NCI-H2196 (cell line): Measurements from ENCODE around the gene SLA2.
"Not testable (repeated sequence)": the region's sequence is repeated elsewhere in the genome, so short reads cannot be mapped to it uniquely, and the experiment has no call there.

Experiments used
- DNase-seq: peaks from one replicate; lab custom pipeline; 2025; ENCODE audit not compliant: unreplicated experiment; lab: John Stamatoyannopoulos, UW

SLA2 gene

DNA sequence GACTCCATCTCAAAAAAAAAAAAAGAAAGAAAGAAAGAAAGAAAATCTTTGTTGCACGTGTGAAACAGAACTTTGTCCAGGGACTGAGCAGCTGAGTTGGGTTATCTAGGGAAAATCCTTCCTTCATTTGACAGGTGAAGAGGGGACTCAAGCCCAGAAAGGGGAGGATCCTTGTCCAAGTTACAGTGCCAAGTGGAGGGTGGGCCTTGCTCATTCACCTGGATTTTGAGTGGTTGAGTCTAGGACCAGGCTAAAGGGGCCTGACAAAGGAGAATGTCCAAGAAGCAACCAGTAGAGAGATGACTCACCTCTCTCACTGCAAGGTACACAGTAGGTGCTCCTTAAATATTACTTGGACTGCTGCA, 69.9 kb downstream of the SLA2 start:
- DNase-seq, result no peak

DNA sequence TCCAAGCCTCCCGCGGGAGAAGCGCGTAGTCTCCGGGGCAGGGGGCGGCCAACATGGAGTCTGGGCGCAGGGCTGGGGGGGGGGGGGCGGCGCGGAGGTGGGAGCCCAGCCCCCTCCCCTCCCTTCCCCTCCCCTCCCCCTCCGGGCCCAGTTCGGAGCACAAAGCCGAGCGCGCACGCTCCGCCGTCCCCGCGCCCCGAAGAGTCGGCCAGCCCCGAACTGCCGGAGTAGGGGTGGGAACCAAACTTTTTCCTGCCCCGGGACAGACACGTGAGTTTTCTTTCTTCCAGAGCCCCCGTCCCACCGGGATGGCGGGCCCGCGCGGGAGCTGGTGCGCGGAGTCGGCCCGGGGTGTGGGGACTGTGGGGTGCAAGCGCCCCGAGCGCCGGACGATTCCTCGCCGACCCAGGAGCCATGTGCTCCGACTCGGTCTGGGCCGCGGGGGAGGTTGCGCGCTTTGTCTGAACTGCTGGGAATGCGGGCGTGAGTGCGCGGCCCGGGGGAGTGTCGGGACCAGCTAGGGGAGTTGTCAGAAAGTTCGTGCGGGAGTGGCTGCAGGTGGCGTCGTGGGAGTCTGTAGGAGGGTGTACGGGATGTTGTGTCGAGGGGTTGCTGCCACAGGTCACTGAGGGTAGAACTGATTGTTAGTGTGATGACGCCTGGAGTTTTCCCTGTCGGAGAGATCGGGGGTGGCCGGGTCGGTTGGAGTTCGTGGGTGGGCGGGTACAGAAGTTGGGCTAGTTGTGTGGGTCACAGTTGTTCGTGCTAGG, 71.4 kb downstream of the SLA2 start:
- no peak for DNase-seq

- no peak for DNase-seq
These were observed 72.1 kb downstream of the SLA2 start for GRCh38 chr20:36573798-36574365.

DNA sequence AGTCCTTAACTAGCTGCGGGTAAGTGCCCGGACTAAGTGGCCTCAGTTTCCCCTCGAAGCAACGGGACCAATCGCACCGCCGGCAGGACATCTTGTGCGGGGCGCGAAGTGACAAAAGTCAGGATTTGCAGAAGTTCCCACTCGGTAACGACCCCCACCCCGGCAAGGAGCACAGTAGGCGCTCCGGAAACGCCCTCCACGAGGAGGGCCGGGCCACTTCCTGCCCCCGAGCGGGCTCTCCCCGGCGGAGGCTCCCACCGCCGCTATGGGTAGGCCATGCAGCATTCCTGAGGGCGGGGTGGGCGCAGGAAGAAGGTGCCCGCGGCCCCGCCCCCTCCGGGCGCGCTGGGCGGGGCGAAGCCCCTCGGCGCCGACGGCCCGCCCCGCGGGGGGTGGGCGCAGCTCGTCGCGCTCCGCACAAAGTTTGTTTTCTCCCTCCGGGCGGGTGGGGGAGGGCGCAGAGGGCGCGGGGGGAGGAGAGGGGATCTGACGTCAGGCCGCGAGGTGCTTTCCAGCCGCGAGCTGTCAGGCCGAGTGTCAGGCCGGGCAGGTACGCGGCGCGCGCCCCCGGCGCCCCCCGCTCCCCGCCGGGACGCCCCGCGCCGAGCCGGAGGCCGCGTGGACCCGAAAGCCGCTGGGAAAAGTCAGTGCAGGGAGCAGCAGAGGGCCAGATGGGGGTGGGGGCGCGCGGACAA, 72.7 kb downstream of the SLA2 start, which contains the start of gene TGIF2:
TSS of gene TGIF2 (plus strand) at position 495 of the 695 bp plus-strand sequence. CDS start 5,178 bp downstream, outside the sequence.
- peak; percentile 16 for DNase-seq

DNA sequence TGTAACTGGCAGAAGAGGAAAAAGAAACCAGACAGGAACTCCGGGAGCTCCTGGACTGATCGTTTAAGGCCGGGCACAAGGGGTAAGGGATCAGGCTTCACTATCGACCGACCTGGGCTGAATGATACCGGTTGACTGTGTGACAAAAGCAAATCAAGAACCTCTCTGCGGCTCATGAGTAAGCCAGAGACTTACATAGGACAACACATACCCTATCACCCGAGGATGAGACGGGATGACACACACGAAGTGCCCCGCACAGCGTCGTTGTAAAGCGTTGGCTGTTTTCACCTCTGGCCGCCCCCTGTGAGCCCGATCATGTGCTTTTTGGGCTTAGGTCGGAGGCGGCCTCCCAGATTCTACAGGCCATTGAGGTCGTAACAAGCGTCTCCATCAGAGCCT, 73.3 kb downstream of the SLA2 start:
- DNase-seq, result no peak

DNA sequence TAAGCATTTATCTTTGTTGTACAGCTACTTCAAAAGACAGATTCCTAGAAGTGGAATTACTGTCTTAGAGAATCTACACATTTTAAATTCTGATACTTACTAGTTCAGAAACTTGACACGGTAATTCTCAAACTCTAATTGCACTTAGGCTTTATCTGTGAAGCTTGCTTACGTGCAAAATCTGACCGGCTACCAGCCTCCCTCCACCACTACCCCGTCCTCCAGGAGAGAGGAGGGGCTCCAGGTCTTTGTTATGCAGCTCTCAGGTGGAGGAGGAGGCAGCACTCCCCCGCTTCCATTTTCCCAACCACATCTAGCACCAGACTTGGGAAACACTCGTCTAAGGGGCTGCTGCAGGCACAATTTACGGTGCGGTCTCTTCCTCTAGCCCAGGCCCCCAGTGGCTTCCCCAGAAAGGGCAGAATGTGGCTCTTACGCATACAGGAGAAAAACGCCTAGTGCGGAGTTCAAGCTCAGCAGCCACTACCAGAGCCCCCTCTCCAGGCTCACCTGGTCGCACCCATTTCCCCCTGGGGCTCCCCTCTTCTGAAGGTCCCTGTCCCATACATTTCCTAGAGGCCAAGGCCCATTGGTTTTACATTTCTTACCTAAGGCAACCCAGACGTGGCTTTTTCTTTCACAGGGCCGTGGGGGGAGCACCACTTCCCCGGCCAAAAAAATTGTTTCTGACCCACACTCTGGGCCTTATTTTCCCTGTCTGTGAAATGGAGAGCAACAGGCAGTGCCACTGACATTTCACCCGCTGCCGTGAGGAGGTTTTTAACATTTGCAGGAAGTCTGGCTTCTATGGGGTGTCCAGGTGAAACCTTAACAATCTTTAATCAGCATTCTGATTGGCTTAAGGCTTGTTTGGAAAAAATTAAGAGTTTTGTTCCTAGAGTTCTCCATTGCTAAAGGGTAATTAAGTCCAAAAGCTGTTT, 74.2 kb downstream of the SLA2 start:
- DNase-seq, result no peak

- no peak for DNase-seq
These were observed 76.1 kb downstream of the SLA2 start for GRCh38 chr20:36569847-36570429.

DNA sequence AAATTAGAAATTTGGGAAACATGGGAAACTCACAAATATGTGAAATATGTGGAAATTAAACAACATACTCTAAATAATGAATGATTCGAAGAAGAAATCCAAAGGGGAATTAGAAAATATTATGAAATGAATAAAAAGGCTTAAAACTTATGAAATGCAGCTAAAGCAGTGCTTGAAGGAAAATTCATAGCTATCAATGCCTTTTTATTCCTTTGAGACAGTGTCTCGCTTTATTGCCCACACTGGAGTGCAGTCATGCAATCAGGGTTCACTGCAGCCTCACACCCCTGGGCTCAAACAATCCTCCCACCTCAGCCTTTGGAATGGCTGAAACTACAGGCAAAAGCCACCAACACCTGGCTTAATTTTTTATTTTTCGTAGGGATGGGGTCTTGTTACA, 80.5 kb downstream of the SLA2 start:
- no peak for DNase-seq

DNA sequence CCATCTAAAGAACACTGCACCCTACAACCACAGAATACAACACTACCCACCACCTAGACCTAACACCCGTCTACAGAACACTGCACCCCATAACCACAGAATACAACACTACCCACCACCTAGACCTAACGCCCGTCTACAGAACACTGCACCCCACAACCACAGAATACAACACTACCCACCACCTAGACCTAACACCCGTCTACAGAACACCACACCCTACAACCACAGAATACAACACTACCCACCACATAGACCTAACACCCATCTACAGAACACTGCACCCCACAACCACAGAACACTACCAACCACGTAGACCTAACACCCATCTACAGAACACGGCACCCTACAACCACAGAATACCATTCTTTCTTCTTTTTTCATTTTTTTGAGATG, 81.3 kb downstream of the SLA2 start:
- not testable (repeated sequence) for DNase-seq

- not testable (repeated sequence) for DNase-seq
These were observed 81.8 kb downstream of the SLA2 start for GRCh38 chr20:36564078-36564725.

DNA sequence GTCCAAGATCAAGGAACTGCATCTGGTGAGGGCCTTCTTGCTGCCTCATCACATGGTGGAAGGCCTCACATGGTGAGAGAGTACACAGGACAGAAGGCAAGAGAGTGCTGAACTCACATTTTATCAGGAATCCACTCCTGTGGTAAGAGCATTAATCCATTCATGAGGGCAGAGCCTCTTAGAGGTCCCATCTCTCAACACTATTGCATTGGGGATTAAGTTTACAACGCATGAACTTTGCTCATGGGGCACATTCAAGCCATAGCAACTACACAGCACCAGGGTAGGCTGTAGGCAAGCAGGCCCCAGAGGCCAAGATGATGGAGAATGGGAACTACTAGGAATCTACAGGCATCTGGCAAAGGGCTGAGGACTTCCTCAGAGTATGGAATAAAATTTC, 82.6 kb downstream of the SLA2 start:
- no peak for DNase-seq

DNA sequence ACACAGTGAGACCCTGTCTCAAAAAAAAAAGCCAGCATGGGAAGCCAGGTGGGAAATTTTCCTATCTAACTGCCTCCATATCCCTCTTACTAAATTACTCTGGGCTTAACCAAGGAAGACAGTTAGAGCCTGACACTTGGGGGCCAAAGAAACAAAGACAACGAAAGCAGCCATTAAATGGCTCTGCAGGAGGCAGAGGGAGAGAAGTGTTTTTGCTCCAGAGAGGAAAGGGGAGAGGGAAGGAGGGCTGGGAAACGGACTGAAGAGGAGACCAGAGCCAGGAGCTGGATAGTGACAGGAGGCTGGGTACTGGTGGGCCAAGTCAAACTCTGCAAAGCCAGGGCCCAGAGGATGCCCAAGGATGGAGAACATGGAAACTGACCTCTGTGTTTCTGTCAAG, 83.3 kb downstream of the SLA2 start:
- no peak for DNase-seq
